Activated T-cell treated with anti-CD3 and anti-CD28 coated beads for 24 hours (primary cell): ENCODE measurements around the gene OR4D10.

Experiments used
- DNase-seq: peaks from one replicate; pipeline ENCODE4 v3.0.0-alpha.2; 2020; ENCODE audit warnings: low read depth

Gene OR4D10

GRCh38 chr11:59528711-59529110 is 55.6 kb downstream of the OR4D10 start:
- no peak for DNase-seq
